Astrocyte (in vitro differentiated cells and primary cell): ENCODE measurements around the gene ZNF512. TPM values are rescaled to one million over a fixed set of nuclear protein-coding genes. Genes with fewer than 3 reads are reported as not detected.
A peak's percentile ranks its signal among the peaks of the same experiment; 100 is the strongest.

Source experiments
- DNase-seq: peaks from one replicate; pipeline ENCODE4 v3.0.0-alpha.2; 2010; ENCODE audit warnings: low read depth
- FAIRE-seq: peaks from 2 replicates; lab custom pipeline; 2011; peaks lifted over from hg19 to GRCh38; lab: Jason Lieb, UNC
- H2AFZ ChIP-seq: 2 replicates; pipeline ENCODE4 v1.6.0; 2012; ENCODE audit warnings: low read depth, low read length, inconsistent platforms
- H3K27ac ChIP-seq: 2 replicates; pipeline ENCODE4 v1.5.1; 2011; ENCODE audit warnings: low read depth, low read length, inconsistent platforms
- H3K27me3 ChIP-seq: 2 replicates; pipeline ENCODE4 v1.6.0; 2011; ENCODE audit warnings: low read length, inconsistent platforms; ENCODE audit not compliant: insufficient read depth
- H3K36me3 ChIP-seq: 2 replicates; pipeline ENCODE4 v1.5.1; 2011; ENCODE audit warnings: low read length, inconsistent platforms; ENCODE audit not compliant: insufficient read depth
- H3K4me1 ChIP-seq: 2 replicates; pipeline ENCODE4 v1.5.1; 2011; ENCODE audit warnings: low read length, inconsistent platforms; ENCODE audit not compliant: insufficient read depth
- H3K4me2 ChIP-seq: 2 replicates; pipeline ENCODE4 v1.6.0; 2012; ENCODE audit warnings: low read length, inconsistent platforms
- H3K4me3 ChIP-seq: 2 replicates; pipeline ENCODE4 v1.5.1; 2011; ENCODE audit warnings: low read depth, mild to moderate bottlenecking, low read length, inconsistent platforms; ENCODE audit not compliant: insufficient read depth
- H3K79me2 ChIP-seq: 2 replicates; pipeline ENCODE4 v1.6.0; 2012; ENCODE audit warnings: mild to moderate bottlenecking, low read length, inconsistent platforms; ENCODE audit not compliant: insufficient read depth
- H3K9ac ChIP-seq: 2 replicates; pipeline ENCODE4 v1.6.0; 2012; ENCODE audit warnings: mild to moderate bottlenecking, low read length, inconsistent platforms
- H3K9me3 ChIP-seq: 2 replicates; pipeline ENCODE4 v1.5.1; 2012; ENCODE audit warnings: low read depth, mild to moderate bottlenecking, low read length, inconsistent platforms; ENCODE audit not compliant: insufficient read depth
- H4K20me1 ChIP-seq: 2 replicates; pipeline ENCODE4 v1.6.0; 2012; ENCODE audit warnings: low read length, inconsistent platforms; ENCODE audit not compliant: insufficient read depth
- H3K27ac Mint-ChIP-seq: one replicate; pipeline ENCODE4 v1.8.0; 2021; ENCODE audit warnings: mild to moderate bottlenecking, mixed read lengths; ENCODE audit not compliant: unreplicated experiment
- H3K27me3 Mint-ChIP-seq: one replicate; pipeline ENCODE4 v1.8.0; 2021; ENCODE audit warnings: low read depth, mixed read lengths; ENCODE audit not compliant: unreplicated experiment
- H3K36me3 Mint-ChIP-seq: one replicate; pipeline ENCODE4 v1.8.0; 2021; ENCODE audit warnings: low read depth, mixed read lengths; ENCODE audit not compliant: unreplicated experiment
- H3K4me1 Mint-ChIP-seq: one replicate; pipeline ENCODE4 v1.8.0; 2021; ENCODE audit warnings: low read depth, mixed read lengths; ENCODE audit not compliant: unreplicated experiment
- H3K4me3 Mint-ChIP-seq: one replicate; pipeline ENCODE4 v1.8.0; 2021; ENCODE audit warnings: mild to moderate bottlenecking, moderate library complexity, mixed read lengths; ENCODE audit not compliant: unreplicated experiment
- H3K9me3 Mint-ChIP-seq: one replicate; pipeline ENCODE4 v1.8.0; 2021; ENCODE audit warnings: mild to moderate bottlenecking, mixed read lengths; ENCODE audit not compliant: unreplicated experiment
- EZH2 ChIP-seq: IDR thresholded peaks from 2 replicates; pipeline ENCODE4 v1.6.1; 2012; ENCODE audit warnings: mild to moderate bottlenecking, low read length, inconsistent platforms; ENCODE audit not compliant: insufficient read depth
- total RNA-seq: library from RNA; stranded (reverse); gene quantifications from 2 replicates; pipeline ENCODE4 v1.2.1, GENCODE V29; 2021
- TF ChIP-seq, protein P1 (sequence below): IDR thresholded peaks from 2 replicates; pipeline ENCODE4 v1.5.1; 2011; ENCODE audit warnings: low read depth, mild to moderate bottlenecking, inconsistent platforms, low read length, moderate library complexity; ENCODE audit not compliant: insufficient read depth

Gene ZNF512
- total RNA-seq, 1 donor from 2014 or later: 32.5 TPM

DNA sequence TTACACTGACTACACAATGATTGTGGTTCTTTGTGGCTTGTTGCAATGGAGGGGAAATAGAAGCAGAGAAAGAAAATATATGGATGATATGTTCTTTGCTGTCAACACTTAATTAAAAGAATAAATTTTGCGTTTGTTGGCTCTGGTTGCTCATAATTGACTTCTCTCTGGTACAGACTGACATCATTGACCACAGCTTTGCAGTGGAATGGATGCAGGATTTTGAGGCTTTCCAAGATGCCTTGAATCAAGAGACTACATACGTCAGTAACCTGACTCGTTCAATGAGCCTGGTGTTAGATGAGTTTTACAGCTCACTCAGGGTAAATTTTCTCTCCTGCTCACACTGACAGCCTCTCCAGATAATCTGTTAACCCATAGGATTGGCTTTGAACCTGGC lies 55.9 kb downstream of the ZNF512 start:
- H3K79me2 ChIP-seq: no peaks in the 10 kb centered on the region
- H3K36me3 Mint-ChIP-seq: peaks cover 14% of the 10 kb centered on the region

DNA sequence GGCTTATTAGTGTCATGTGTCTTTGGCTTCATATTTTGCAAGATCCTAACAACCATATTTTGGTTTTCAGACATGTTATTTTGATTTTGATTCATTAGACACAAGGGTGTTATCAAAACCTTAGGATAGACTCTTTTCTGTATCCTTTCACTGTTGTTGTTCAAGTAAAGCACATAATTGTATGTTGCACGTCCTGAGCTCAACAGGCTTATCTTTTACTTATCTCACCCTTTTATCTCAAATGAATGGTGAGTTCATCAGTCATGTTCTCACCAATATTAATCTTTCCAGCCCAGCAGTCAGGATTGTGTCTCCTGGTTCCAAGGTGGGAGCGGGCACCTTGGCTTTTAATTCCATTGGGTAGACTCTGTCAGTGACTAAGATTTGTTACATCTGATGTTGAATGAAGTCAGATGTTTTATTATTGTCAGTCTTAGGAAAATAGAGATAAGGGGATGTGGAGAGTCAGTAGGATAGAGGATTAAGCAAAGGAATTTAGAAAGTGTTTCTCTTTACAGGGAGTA lies 57.9 kb downstream of the ZNF512 start:
- FAIRE-seq: no peak
- H3K4me2 ChIP-seq: no peak overlapping the region
- H4K20me1 ChIP-seq: no peaks in the 10 kb centered on the region
- Mint-ChIP-seq H3K4me1 (peaks cover 12% of the 10 kb centered on the region), H3K27ac (no peak overlapping the region), H3K4me3 (no peak overlapping the region), H3K9me3 (no peaks in the 10 kb centered on the region), H3K27me3 (no peaks in the 10 kb centered on the region), H3K36me3 (peaks cover 3% of the 10 kb centered on the region)
- H3K79me2 ChIP-seq: peaks cover 3% of the 10 kb centered on the region
- no peaks in the 10 kb centered on the region for H3K9me3 ChIP-seq
- peak overlapping the region; percentile 44 for H3K27ac ChIP-seq
- H3K36me3 ChIP-seq: peaks cover 46% of the 10 kb centered on the region
- TF ChIP-seq, protein P1, sequence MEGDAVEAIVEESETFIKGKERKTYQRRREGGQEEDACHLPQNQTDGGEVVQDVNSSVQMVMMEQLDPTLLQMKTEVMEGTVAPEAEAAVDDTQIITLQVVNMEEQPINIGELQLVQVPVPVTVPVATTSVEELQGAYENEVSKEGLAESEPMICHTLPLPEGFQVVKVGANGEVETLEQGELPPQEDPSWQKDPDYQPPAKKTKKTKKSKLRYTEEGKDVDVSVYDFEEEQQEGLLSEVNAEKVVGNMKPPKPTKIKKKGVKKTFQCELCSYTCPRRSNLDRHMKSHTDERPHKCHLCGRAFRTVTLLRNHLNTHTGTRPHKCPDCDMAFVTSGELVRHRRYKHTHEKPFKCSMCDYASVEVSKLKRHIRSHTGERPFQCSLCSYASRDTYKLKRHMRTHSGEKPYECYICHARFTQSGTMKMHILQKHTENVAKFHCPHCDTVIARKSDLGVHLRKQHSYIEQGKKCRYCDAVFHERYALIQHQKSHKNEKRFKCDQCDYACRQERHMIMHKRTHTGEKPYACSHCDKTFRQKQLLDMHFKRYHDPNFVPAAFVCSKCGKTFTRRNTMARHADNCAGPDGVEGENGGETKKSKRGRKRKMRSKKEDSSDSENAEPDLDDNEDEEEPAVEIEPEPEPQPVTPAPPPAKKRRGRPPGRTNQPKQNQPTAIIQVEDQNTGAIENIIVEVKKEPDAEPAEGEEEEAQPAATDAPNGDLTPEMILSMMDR: no peak
- TF ChIP-seq EZH2: no peak
- H3K4me3 ChIP-seq: no peak overlapping the region
- H3K27me3 ChIP-seq: no peaks in the 10 kb centered on the region
- peaks cover 25% of the 10 kb centered on the region for H3K4me1 ChIP-seq
- H2AFZ ChIP-seq: no peak overlapping the region
- H3K9ac ChIP-seq: no peak overlapping the region
- DNase-seq: no peak

More for the DNA sequence above, 55.9 kb downstream of the ZNF512 start:
- H4K20me1 ChIP-seq: no peaks in the 10 kb centered on the region
- Mint-ChIP-seq H3K4me1 (peaks cover 12% of the 10 kb centered on the region), H3K9me3 (no peaks in the 10 kb centered on the region), H3K4me3 (no peak overlapping the region), H3K27ac (no peak overlapping the region), H3K27me3 (no peaks in the 10 kb centered on the region)
- H2AFZ ChIP-seq: no peak overlapping the region
- no peaks in the 10 kb centered on the region for H3K9me3 ChIP-seq
- peak; percentile 83 for FAIRE-seq
- H3K4me1 ChIP-seq: peaks cover 25% of the 10 kb centered on the region
- DNase-seq: peak; percentile 94
- TF ChIP-seq EZH2: no peak
- TF ChIP-seq, protein P1: no peak
- H3K27me3 ChIP-seq: no peaks in the 10 kb centered on the region
- peak overlapping the region; percentile 64 for H3K9ac ChIP-seq
- H3K4me2 ChIP-seq: peak overlapping the region; percentile 75
- H3K27ac ChIP-seq: peak overlapping the region; percentile 89
- peak overlapping the region; percentile 27 for H3K4me3 ChIP-seq
- peaks cover 60% of the 10 kb centered on the region for H3K36me3 ChIP-seq

DNA sequence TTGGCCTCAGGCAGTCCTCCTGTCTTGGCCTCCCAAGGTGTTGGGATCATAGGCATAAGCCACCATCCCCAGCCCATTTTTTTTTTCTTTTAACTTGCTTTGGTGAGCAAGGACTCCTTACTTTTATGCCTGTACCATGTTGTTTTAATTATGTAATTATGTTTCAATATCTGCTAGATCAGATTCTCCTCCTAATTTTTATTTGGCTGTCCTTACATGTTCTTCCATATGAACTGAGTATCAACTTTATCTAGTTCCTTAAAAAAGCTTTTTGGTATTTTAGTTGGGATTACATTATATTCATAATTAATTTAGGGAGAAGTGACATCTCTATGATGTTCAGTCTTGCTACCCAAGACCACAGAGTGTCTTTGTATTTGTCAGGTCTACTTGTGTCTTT lies 62.4 kb downstream of the ZNF512 start:
- Mint-ChIP-seq H3K27me3 (no peaks in the 10 kb centered on the region), H3K9me3 (no peaks in the 10 kb centered on the region), H3K36me3 (peaks cover 4% of the 10 kb centered on the region), H3K4me3 (no peak overlapping the region), H3K27ac (no peak overlapping the region), H3K4me1 (peaks cover 9% of the 10 kb centered on the region)
- H3K4me1 ChIP-seq: no peaks in the 10 kb centered on the region
- TF ChIP-seq, protein P1: no peak
- TF ChIP-seq EZH2: no peak
- FAIRE-seq: no peak
- no peak overlapping the region for H3K4me3 ChIP-seq
- no peak overlapping the region for H3K9ac ChIP-seq
- H4K20me1 ChIP-seq: no peaks in the 10 kb centered on the region
- no peak overlapping the region for H3K27ac ChIP-seq
- H3K36me3 ChIP-seq: peaks cover 47% of the 10 kb centered on the region
- H3K9me3 ChIP-seq: no peaks in the 10 kb centered on the region
- H2AFZ ChIP-seq: no peak overlapping the region
- peaks cover 3% of the 10 kb centered on the region for H3K79me2 ChIP-seq
- H3K27me3 ChIP-seq: no peaks in the 10 kb centered on the region
- no peak overlapping the region for H3K4me2 ChIP-seq
- no peak for DNase-seq
